22Rv1 (cell line): ENCODE results near the gene RPL7A.
"Not testable (repeated sequence)": the region's sequence is repeated elsewhere in the genome, so short reads cannot be mapped to it uniquely, and the experiment has no call there.

Experiments
- H3K27ac ChIP-seq: fragments of 450-650 bp; 2 replicates; pipeline ENCODE4 v1.5.1; 2017
- ZFX ChIP-seq: fragments of 450-650 bp; IDR thresholded peaks from 2 replicates; pipeline ENCODE4 v1.6.1; 2017; ENCODE audit warnings: antibody characterized with exemption, borderline replicate concordance
- TF ChIP-seq, protein P1 (sequence below): fragments of 450-650 bp; IDR thresholded peaks from 2 replicates; pipeline ENCODE4 v1.5.1; 2017; ENCODE audit warnings: mild to moderate bottlenecking

RPL7A gene

DNA sequence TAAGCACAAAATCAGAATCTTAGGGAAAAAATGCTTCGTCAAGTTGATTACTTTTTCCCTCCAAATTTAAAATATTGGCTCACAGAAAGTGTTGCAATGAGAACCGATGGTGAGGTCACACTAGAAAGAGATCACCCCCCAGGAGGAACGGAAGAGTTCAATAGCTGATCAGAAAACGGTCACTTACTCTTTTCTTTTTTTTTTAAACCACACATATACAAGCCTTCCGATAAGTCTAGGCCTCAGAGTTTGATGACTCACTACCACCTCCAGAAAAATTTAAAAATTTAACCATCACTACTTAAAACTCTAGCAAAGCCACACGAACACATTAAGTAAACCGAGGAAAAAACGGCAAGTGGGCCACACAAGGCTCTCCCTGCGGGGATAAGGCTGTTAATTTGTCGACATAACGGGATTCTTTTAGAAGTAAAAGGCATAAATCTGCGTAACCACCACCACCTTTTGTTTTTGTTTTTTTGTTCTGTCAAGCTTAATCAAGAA, 26.6 kb downstream of the RPL7A start:
- TF ChIP-seq, protein P1, sequence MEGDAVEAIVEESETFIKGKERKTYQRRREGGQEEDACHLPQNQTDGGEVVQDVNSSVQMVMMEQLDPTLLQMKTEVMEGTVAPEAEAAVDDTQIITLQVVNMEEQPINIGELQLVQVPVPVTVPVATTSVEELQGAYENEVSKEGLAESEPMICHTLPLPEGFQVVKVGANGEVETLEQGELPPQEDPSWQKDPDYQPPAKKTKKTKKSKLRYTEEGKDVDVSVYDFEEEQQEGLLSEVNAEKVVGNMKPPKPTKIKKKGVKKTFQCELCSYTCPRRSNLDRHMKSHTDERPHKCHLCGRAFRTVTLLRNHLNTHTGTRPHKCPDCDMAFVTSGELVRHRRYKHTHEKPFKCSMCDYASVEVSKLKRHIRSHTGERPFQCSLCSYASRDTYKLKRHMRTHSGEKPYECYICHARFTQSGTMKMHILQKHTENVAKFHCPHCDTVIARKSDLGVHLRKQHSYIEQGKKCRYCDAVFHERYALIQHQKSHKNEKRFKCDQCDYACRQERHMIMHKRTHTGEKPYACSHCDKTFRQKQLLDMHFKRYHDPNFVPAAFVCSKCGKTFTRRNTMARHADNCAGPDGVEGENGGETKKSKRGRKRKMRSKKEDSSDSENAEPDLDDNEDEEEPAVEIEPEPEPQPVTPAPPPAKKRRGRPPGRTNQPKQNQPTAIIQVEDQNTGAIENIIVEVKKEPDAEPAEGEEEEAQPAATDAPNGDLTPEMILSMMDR: no peak
- no peak for TF ChIP-seq ZFX
- H3K27ac ChIP-seq: peak overlapping the region; percentile 80; the same call in 1 of the 2 replicates

DNA sequence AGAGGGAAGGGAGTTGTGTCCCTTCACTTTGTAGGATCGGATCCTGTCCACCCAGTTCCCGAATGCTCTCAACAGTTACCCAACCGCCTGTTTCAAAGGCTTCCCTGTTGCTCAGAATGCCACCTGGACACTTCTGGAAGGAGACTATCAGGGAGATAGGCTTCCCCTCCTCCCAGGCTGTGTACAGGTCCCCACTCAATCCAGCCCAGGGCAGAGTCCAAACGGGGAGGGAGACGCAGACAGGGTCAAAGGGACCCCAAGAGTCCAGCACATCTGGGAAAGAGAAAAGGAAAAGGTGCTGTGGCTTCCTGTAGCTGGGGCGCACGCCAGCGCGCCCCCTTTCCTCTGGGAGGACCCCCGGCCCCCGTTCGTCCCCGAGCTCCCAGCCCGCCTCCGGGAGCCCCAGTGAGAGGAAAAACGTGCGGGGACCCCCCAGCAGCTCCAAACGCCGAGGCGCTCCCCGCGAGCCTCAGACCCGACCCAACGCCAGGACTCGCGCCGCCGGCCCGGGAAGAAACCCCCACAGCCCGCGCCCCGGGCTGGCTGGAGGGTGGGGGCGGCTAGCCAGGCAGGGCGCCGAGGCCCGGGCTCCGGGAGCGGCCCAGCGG, 27.2 kb downstream of the RPL7A start:
- peak overlapping the region; percentile 80 for H3K27ac ChIP-seq
- no peak for TF ChIP-seq ZFX
- TF ChIP-seq, protein P1: no peak

DNA sequence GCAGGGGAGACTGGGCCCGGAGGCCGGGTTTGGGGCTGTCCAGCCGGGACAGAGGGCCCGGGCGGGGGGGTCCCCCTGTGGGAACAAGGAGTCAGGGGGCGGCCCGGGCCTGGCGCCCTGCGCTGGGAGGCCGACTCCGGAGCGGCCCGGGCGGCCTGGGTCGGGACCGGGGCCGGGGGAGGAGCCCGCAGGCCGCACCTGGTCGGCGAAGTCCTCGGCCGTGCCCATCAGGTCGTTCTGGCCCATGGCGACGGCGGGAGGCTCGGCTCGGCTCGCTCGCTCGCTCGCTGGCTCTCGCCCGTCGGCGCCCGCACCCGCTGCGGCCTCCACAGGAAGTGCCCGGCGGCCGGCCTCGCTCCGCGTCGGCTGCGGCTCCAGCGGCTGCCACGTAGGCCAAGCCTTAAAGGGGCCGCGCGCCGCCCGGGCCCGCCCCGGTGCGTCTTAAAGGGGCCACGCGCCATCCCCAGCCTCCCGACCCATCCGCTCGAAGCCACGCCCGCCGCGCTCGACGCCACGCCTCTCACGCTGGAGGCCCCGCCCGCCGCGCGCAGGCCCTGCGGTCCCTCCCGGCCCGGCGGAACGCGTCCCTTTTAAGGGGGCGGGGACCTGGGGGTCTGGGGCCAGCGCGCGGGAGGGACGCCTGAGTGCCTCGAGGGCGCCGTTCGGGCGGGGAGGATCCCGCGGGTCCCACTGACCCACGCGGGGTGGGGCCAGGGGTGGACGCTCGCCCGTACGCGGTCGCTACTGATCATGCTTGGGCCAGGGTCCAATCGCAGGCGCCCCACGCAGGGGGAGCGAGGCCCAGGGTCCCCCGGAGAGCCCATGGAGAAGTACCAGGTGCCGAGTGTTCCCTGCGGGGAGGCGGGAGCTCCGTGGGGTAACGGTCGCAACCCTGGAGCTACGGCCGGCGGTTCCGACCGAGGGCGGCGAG, 28.0 kb downstream of the RPL7A start, which contains the start of the genes STKLD1 and SURF4:
TSS of gene STKLD1 (plus strand) at position 643 of the 931 bp plus-strand sequence. CDS start at position 751, 108 bp downstream.
TSS of gene SURF4 (minus strand) at position 337 of the 931 bp plus-strand sequence. CDS start at position 246, 91 bp downstream.
- H3K27ac ChIP-seq: peak within 1 kb of the TSS; percentile 80
- TF ChIP-seq, protein P1: no peak
- TF ChIP-seq ZFX: no peak

DNA sequence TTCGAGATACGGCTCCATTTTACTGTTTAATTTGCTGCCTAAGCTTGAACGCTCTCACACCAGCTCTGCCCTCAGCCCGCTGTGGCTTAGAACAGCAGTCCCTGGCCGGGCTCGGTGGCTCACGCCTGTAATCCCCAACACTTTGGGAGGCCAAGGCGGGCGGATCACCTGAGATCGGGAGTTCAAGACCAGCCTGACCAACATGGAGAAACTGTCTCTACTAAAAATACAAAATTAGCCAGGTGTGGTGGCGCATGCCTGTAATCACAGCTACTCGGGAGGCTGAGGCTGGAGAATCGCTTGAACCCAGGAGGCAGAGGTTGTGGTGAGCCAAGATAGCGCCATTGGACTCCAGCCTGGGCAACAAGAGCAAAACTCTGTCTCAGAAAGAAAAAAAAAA, 29.3 kb downstream of the RPL7A start:
- not testable (repeated sequence) for H3K27ac ChIP-seq

DNA sequence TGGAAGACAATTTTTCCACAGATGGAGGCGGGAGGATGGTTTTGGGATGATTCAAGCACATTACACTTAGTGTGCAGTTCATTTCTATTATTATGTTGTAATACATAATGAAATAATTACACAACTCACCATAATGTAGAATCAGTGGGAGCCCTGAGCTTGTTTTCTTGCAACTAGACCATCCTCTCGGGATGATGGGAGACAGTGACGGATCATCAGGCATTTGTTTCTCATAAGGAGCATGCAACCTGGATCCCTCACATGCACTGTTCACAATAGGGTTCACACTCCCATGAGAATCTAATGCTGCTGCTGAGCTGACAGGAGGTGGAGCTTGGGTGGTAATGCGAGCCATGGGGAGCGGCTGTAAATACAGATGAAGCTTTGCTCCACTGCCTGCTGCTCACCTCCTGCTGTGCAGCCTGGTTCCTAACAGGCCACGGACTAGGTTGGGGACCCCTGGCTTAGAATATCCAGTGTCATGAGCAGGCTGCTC, 29.8 kb downstream of the RPL7A start:
- no peak for TF ChIP-seq ZFX
- TF ChIP-seq, protein P1: no peak
- H3K27ac ChIP-seq: no peak overlapping the region

DNA sequence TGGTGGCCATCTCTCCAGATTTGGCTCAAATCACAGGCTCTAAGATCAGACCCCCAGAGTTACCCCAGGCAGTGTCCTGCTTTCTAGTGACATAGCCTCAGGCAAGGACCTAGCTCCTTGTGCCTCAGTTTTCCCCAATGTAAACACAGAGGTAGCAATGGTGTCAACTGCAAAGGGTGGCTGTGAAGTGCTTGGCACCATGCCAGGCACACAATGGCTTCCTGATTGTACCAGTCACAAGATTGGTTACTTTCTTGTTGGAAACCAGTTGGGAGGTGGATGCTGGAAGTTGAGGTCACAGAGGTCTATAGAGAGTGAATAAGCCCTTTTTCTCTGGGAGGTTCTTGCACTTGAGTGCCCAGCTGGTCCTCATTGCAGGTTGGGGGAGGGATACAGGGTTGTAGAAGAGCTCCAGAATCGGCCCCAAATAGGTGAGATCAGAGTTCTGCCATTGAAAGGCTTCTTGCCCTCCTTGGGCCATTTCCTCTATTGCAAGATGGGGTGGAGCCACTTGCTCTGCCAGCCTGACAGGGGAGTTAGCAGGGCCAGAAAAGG, 30.5 kb downstream of the RPL7A start:
- H3K27ac ChIP-seq: no peak overlapping the region
- TF ChIP-seq, protein P1: no peak
- TF ChIP-seq ZFX: no peak
